GM18526 (cell line): Measurements from ENCODE around the gene ABCB4.

ENCODE experiments used
- POLR2A ChIP-seq: IDR thresholded peaks from 3 replicates; pipeline ENCODE4 v1.6.1; 2011; ENCODE audit not compliant: insufficient read length; ENCODE audit errors: extremely low read depth

ABCB4 gene

DNA sequence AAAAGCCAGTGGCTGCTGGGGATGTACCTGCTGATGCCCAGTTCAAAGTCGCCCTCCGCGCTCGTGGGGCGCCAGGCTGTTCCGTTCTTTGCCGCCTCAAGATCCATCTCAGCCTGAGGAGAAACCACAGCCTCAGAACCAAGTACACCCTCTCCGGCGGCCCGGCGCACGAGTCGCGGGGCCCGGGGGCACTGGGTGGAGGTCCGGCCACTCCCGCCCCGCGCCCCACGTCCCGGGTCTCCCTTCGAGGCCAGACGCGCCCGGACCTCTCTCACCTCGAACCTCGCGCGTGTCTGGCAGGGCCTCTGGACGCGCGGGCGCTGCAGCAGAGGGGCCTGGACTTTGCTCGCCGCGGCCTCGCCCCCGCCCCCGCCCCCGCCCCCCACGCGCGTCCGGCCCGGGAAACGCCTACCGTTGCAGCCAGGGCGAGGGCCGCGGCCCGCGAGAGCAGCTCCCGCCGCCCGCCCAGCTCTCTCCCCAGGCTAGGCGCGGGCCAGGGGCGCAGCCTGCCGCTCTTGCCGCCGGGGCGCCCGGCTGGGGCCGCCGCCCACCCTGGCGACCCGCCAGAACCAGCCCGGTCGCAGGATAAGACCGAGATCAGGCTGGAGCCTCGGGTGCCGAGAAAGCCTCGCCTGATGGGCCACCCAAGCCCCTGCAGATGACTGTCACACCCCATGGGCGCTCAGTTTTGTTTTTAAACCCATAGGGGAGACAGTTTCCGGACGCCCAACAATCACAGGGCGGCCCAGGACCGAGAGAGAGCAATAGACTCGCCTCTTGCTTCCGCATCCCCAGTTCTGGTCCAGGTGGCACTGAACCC, at the start of gene ABCB4:
ABCB4 (minus strand) TSS at position 322 of the 820 bp plus-strand sequence; CDS start at position 107, 215 bp downstream.
- TF ChIP-seq POLR2A = peak; percentile 41

DNA sequence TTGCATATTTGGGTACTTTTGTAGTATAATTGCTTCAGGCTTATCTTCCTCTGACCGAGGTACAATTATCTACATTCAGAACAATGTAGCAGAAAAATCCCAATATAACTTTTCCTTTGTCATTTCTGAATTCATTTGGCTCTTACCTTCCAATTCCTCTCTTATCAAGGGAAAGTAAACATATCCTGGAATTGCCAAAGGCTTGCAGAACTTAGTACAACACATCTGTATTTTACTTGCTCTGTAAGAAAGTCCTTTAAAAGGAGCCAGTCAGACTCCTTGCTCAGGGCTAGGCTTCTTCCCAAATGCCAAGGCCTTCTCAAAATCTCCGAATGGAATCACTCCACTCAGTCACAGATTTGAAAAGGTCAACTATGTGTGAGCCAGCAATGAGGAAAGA, 43.3 kb upstream of the ABCB4 start:
- no peak for TF ChIP-seq POLR2A

DNA sequence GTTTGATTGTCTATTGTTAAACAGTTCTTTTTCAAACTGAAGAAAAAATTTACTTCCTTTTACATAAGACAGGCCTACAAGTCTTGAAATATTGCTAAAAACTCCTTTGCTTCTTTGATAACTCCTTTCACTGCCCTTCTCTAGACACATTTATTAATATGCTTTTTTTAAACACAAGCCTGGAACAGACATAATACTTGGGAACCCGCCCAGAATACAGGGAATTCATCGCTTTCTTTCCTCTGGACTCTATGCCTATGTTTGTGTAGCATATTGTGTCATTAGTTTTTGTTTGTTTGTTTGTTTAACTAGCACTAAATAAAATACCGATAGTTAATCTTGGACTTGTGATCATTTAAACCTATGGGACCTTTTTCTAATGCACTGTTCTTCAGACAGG, 42.4 kb upstream of the ABCB4 start:
- TF ChIP-seq POLR2A = no peak

DNA sequence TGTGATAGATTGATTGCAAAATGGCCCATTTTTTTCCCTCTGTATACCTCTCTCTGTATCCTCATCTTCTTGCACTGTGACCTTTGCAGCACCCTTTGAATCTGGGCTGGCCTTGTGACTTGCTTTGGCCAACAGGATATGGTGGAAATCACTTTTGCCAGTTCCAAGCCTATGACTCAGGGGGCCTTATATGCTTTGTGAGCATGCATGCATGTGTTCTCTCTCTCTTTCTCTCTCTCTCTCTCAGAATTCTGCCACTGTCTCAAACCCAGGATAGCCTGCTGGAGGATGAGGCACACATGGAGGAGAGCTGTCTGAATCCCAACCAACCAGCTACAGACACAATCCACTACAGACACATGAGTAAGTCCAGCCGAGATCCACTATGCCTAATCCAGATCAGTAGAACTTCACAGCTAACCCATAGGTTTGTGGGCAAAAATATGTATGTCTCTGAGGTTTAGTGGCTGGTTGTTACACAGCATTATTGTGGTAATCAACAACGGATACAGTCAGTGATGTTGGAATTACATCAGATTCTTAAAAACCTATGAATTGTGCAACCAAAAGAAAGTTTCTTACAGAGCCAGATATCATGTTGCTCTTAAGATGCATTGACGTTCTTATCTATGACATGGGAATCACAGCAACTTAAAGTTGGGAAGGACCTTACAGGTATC, 41.8 kb upstream of the ABCB4 start:
- TF ChIP-seq POLR2A = no peak

DNA sequence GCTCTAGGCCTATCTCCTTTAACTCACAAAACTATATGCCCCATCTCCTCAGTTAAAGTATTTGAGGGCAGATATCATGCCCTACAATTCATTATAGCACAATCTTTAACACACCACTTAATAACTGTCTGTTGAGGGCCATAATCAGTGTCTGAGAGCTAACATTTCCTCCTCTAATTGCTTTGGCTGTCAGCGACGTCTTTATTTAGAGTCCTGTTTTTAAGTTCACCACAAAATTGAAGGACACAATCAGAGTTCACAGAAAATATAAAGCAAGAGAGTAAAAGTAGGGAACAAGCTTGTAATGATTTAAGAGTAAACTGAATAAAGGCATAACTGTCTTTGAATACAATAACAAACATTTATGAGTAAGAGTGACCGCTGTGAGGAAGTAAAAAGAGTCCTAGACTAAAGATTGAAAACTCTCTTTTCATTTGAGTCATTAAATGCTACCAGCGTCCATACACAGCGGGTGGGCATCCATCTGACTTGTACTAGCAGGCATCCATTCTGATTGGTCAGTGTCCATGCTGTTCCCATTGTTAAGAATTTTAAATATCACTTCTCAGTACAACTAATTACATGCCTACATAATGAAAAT, 38.4 kb upstream of the ABCB4 start:
- TF ChIP-seq POLR2A = no peak

DNA sequence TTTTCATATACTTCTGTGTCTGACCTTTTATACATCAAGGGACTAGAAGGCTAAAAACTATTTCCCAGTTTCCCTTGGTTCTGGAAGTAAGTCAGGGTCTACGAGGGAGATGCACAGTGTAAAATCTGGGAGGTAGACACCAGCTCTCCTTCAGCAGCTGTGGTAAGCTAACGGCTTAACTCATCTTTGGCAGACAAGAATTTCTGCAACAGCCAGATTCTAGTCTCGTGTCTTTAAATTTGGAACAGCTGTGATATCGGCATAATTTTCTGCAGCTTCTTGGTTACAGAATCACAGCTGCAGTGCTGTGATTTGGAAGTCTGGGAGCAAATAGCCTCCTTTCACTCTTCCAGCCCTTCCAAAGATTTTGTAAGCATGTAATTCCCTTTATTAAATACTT, 37.4 kb upstream of the ABCB4 start:
- TF ChIP-seq POLR2A = no peak

DNA sequence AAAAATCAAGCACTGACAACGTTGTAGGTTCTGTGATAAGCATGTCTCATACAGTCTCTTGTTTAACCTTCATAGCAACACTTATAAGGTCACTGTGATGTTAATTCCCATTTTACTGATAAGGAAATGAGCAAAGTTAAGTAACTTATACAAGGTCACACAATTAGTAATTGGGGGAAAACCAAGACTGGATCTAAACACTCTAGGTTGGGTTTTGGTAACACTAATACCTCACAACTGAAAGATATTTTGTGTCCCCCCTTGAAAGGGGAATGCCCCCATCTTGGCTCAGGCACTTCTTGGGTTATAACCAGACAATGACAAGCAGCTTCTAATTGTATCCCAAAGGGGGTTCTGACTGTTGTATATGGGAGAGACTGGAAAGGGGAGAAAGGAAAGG, 36.0 kb upstream of the ABCB4 start:
- TF ChIP-seq POLR2A = no peak

DNA sequence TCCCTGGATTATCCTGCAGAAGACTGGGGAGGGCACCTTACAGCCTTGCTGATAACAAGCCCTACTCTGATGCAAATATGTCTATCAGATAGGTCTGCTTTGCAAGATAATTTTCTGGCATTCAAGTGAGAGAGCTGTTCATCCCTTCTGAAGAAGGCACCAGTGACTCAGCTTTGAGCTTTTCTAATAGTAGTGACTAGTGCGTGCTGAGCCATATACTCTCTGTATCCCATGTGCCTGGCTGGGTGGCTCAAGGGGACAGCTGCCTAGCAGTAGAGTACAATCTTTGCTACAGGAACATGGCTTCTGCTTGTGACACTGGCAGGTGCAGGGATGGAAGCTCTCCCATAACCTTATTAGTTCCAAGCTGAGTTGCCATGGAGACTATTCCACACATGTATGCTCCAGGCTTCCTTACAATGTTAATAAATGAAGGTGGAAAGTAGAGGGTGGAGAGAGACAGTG, 35.0 kb upstream of the ABCB4 start:
- no peak for TF ChIP-seq POLR2A

DNA sequence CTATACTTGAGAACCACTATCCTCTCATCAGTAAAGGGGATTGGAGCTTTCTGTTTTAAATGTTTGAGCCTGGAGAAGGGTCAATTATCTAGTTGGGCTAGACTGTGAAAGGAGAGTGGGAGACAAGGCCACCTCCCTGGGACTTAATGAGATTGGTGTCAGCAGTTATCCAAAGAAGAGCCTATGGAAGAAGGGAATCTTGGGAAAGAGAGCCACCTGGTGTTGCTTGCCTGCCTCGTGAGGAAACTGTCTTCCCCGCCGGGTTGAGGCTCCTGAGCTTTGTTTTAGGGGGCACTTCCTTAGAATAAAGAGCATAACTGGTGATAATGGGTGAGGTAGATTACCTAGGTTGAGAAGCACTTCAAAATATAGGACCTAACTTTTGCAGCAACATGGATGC, 32.0 kb upstream of the ABCB4 start:
- no peak for TF ChIP-seq POLR2A

DNA sequence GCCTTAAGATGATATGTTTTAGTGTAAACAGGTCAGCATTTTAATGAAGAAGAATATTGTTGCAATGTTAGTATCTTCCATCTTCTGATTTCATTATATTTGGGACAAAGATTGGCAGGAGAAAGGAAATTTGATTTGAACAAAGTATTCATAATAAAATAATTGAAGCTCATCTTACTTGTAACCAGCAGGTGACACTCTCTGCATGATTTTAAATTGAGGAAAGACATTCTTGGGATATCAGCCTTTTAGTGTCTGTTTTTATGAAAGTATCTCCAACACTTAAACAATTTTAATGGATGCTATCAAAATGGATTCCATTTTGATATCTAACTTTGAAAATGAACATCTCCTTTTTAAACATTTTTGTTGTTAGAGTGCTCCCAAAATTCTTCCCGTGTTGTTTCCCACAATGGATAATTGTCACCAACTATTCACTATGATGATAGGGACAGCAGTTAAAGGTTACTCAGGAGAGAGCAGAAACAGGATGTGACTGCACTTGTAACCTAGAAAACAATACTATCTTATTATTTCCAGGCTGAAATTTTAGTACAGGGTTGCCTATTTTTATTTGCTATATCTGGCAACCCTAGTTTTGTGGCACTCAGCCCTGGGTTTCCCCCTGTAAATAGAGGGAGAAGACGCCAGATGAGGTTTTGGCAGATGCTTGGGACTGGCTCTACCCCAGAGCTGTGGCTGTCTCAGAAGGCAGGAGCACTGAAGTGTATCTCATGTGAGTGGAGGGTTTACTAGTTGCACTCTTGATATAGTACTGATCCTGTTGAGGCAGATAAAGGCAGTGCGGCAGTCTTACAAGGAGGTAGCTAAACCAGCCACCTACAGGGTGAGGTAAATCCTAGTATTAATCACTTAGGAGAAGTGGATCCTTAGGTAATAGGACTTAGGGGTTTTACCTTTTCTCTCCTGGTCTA, 31.0 kb upstream of the ABCB4 start:
- TF ChIP-seq POLR2A = no peak

DNA sequence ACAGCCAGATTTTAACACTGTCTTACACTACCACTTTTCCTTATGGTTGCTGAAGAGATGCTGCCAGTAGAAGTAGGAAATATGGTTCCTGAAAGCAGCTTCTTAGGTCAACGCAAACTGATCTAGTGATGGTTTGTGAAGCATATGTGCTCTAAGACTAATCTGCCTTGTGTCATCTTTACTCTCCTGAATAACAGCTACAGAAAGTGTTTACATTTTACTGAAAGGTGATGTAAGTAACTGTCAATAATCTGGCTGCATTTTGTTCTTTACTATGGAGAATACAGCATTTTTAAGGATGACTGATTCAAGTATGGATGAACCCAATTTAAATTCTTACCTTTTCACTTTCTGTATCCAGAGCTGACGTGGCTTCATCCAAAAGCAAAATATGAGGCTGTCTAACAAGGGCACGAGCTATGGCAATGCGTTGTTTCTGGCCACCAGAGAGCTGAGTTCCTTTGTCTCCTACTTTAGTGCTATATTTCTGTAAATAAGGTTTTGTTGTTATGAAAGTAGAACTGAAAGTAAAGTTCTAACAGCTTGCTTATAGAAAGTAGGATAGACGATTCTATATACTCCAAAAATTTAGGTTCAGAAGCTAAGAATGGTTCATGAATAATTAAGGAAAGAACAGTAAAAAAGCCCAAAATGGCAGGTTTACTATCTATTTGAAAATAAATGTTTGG, 30.2 kb upstream of the ABCB4 start:
- no peak for TF ChIP-seq POLR2A

DNA sequence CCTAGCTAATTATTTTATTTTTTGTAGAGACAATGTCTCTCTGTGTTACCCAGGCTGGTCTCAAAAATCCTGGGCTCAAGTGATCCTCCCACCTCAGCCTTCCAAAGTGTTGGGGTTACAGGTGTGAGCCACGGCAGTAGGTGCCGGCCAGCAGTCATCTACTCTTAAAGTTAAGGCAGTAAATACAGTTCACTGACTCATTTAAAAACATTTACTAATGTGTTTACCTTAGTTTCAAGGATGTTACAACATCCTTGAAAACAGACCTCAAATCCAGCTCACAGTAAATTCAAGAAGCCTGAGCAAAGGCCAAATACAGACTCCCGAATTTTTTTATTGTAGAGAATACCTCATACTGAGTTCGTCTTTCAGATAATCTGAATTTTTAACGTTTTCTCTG, 29.6 kb upstream of the ABCB4 start:
- no peak for TF ChIP-seq POLR2A

DNA sequence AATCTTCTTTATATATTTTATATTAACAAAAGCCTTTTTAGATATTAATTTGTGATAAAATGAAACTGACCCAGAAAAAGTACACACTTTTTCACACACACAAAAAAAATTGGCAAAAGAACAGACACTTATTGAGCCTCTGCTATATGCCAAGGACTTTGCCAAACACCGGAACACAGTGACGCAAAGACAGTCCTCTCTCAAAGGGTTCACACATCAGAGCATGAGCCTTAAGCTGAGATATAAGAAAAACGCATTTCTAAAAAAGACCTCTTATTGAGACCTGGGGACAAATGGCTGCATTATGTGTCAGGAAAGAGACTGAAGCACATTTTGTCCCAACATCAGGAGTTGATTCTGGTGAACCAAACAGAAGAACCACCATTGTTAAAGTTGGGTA, 24.0 kb upstream of the ABCB4 start:
- no peak for TF ChIP-seq POLR2A

DNA sequence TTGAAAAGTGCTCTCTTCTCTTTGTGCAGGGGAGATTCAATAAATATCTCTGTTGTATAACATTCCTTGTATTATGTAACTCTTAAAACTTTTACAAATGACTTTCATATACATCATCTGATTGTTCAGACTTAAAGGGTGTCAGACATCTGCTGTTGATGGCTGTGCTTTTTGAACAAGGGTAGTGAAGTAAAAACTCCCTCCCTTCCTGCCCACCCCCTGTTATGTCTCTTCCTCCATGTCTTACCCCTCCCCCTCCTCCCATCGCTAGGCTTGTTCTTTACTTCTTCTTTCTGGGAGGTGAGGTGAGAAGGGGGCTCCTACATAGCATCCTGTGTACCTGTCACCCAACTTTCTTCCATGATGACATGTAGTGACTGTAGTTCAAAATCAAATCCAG, 23.4 kb upstream of the ABCB4 start:
- TF ChIP-seq POLR2A = no peak
